Measurements from ENCODE around the gene MCF2L2.

Gene MCF2L2

GRCh38 chr3:183303690-183304089, 124.7 kb downstream of the MCF2L2 start:
- Histone ChIP-seq H3K4me3 (IDR thresholded peaks at IDR 0.05; ENCODE audit: insufficient read depth, low read depth, low read length) (no peak overlapping the region), H3K4me1 (ENCODE audit: low read depth, poor library complexity, severe bottlenecking) (peaks cover 39% of the 10 kb centered on the region), H3K79me2 (ENCODE audit: insufficient read depth, low read depth) (no peaks in the 10 kb centered on the region), H3K27ac (no peak overlapping the region), H3K4me2 (no peak overlapping the region), H4K20me1 (ENCODE audit: insufficient read depth) (no peaks in the 10 kb centered on the region), H3K9ac (no peak overlapping the region), H2AFZ (ENCODE audit: low read depth) (no peak overlapping the region), H3K36me3 (ENCODE audit: insufficient read depth) (no peaks in the 10 kb centered on the region), H3K27me3 (ENCODE audit: insufficient read depth, low read depth) (no peaks in the 10 kb centered on the region)
- TF ChIP-seq CTCF (conservative IDR thresholded peaks at IDR 0.05; ENCODE audit: low read depth, low read length) = no peak

GRCh38 chr3:183301937-183302580, 126.4 kb downstream of the MCF2L2 start:
- H3K4me2 ChIP-seq = no peak overlapping the region
- H3K27me3 ChIP-seq (ENCODE audit: insufficient read depth, low read depth) = no peaks in the 10 kb centered on the region
- H4K20me1 ChIP-seq (ENCODE audit: insufficient read depth) = no peaks in the 10 kb centered on the region
- no peak overlapping the region for H2AFZ ChIP-seq (ENCODE audit: low read depth)
- H3K36me3 ChIP-seq (ENCODE audit: insufficient read depth) = no peaks in the 10 kb centered on the region
- H3K79me2 ChIP-seq (ENCODE audit: insufficient read depth, low read depth) = no peaks in the 10 kb centered on the region
- no peak overlapping the region for H3K4me3 ChIP-seq (IDR thresholded peaks at IDR 0.05; ENCODE audit: insufficient read depth, low read depth, low read length)
- no peak overlapping the region for H3K27ac ChIP-seq
- H3K4me1 ChIP-seq (ENCODE audit: low read depth, poor library complexity, severe bottlenecking) = peaks cover 23% of the 10 kb centered on the region
- H3K9ac ChIP-seq = no peak overlapping the region
- TF ChIP-seq CTCF (conservative IDR thresholded peaks at IDR 0.05; ENCODE audit: low read depth, low read length) = no peak

GRCh38 chr3:183300996-183301562, 127.3 kb downstream of the MCF2L2 start:
- Histone ChIP-seq H3K4me1 (ENCODE audit: low read depth, poor library complexity, severe bottlenecking) (peaks cover 13% of the 10 kb centered on the region), H3K4me3 (IDR thresholded peaks at IDR 0.05; ENCODE audit: insufficient read depth, low read depth, low read length) (no peak overlapping the region), H3K9ac (no peak overlapping the region), H3K36me3 (ENCODE audit: insufficient read depth) (no peaks in the 10 kb centered on the region), H3K4me2 (no peak overlapping the region), H3K27ac (no peak overlapping the region), H4K20me1 (ENCODE audit: insufficient read depth) (no peaks in the 10 kb centered on the region), H3K27me3 (ENCODE audit: insufficient read depth, low read depth) (no peaks in the 10 kb centered on the region), H3K79me2 (ENCODE audit: insufficient read depth, low read depth) (no peaks in the 10 kb centered on the region), H2AFZ (ENCODE audit: low read depth) (no peak overlapping the region)
- TF ChIP-seq CTCF (conservative IDR thresholded peaks at IDR 0.05; ENCODE audit: low read depth, low read length) = no peak

GRCh38 chr3:183299976-183300375, 128.4 kb downstream of the MCF2L2 start:
- Histone ChIP-seq H3K27me3 (ENCODE audit: insufficient read depth, low read depth) (no peaks in the 10 kb centered on the region), H3K4me2 (no peak overlapping the region), H3K9ac (no peak overlapping the region), H3K4me3 (IDR thresholded peaks at IDR 0.05; ENCODE audit: insufficient read depth, low read depth, low read length) (no peak overlapping the region), H3K27ac (no peak overlapping the region), H3K36me3 (ENCODE audit: insufficient read depth) (no peaks in the 10 kb centered on the region), H3K79me2 (ENCODE audit: insufficient read depth, low read depth) (no peaks in the 10 kb centered on the region), H3K4me1 (ENCODE audit: low read depth, poor library complexity, severe bottlenecking) (peaks cover 2% of the 10 kb centered on the region), H2AFZ (ENCODE audit: low read depth) (no peak overlapping the region), H4K20me1 (ENCODE audit: insufficient read depth) (no peaks in the 10 kb centered on the region)
- TF ChIP-seq CTCF (conservative IDR thresholded peaks at IDR 0.05; ENCODE audit: low read depth, low read length) = no peak
